Epithelial cell of proximal tubule (primary cell): ENCODE data around the gene RBM47. TPM values are rescaled to one million over a fixed set of nuclear protein-coding genes. Genes with fewer than 3 reads are reported as not detected.
"Not testable (repeated sequence)": the region's sequence is repeated elsewhere in the genome, so short reads cannot be mapped to it uniquely, and the experiment has no call there.

ENCODE experiments used
- DNase-seq: peaks from one replicate; pipeline ENCODE4 v3.0.0-alpha.2; 2011; ENCODE audit warnings: low read depth
- H3K4me3 ChIP-seq: 2 replicates; pipeline ENCODE4 v1.5.1; 2011; ENCODE audit warnings: low read depth, mild to moderate bottlenecking, low read length
- CTCF ChIP-seq: conservative IDR thresholded peaks from 2 replicates; pipeline ENCODE4 v1.5.1; 2012; ENCODE audit warnings: low read depth, mild to moderate bottlenecking, low read length
- total RNA-seq: library from RNA; depleted of rRNA; stranded (reverse); fragments of >200 nt; gene quantifications from 2 replicates; pipeline ENCODE4 v1.2.3, GENCODE V29; 2015

The RBM47 gene
- total RNA-seq, 1 donor from 2014 or later: 42.9 TPM

GRCh38 chr4:40395908-40396793 lies 233.5 kb downstream of the RBM47 start:
- H3K4me3 ChIP-seq: peak overlapping the region; percentile 12
- DNase-seq: peak; percentile 88
- TF ChIP-seq CTCF: no peak

DNA sequence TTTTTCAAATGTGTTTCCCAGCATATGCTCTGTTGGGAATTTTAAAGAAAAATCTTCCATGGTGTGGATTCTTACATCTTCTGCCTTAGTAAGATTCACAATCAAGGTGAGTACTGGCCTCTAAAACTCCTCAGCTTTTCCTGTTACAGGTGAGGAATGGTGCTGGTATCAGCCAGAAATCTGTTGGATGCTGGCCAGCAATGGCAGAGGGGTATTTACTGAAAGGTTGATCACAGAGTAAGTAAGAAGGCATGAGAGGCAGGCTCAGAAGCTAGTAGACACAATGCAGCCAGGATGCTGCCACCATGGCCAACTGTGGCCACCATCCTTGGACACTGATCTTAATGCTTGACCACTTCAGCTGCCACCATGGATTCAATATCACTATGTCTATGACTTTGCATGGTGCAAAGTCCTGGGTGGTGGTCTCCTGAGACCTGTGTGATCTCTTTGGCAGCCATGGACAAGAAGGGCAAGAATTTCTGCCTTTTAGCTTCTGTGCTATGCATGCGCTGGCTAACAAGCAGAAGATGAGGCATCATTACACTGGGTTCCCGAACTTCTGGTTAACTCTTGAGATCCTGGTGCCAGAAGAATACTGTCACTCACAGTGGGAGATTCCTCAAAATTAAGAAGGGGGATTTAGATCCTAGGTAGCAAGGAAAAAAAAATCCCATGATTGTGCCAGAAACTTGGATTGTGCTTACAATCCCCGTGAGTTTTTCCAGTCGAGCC lies 234.3 kb downstream of the RBM47 start:
- DNase-seq: no peak
- no peak overlapping the region for H3K4me3 ChIP-seq
- TF ChIP-seq CTCF: no peak

DNA sequence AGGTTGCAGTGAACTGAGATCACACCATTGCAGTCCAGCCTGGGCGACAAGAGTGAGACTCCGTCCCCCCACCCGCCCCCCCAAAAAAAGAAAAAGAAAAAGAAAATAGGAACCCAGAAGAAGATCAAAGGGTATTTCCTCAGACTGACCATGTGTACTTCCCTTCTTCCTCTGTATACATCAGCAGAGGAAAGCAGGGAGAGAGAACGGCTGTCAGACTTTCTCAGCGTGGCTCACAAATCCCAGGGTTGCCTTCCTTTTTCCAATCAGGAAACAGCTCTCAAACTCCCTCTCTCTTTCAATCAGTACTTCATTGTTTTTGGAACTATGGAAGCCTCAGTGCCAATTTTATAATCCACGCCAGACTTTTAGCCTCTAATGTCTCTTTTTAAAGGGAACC lies 235.4 kb downstream of the RBM47 start:
- no peak for TF ChIP-seq CTCF
- no peak for DNase-seq
- no peak overlapping the region for H3K4me3 ChIP-seq

- DNase-seq, H3K4me3 ChIP-seq: not testable (repeated sequence)
These were observed 237.4 kb downstream of the RBM47 start for GRCh38 chr4:40392241-40392640.

DNA sequence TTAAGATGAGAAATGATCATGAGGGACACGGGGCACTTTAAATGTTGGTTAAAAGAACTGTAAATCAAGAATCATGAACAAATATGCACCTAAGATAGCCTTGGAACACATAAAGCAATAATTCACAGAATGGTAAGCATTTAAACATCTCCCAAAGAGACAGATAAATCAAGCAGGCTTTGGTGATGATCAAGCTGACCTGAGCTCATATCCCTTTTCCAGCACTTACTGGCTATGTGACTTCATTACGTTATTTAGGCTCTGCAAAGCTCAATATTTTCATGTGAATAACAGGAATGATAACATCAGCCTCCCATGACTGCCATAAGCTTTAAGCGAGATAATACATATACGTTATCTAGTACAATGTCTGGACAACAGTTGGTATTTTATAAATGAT lies 239.7 kb downstream of the RBM47 start:
- no peak for DNase-seq
- TF ChIP-seq CTCF: no peak
- no peak overlapping the region for H3K4me3 ChIP-seq

- no peak for DNase-seq
- H3K4me3 ChIP-seq: no peak overlapping the region
- TF ChIP-seq CTCF: no peak
These were observed 241.4 kb downstream of the RBM47 start for GRCh38 chr4:40388239-40388638.

- no peak for TF ChIP-seq CTCF
- DNase-seq: no peak
- no peak overlapping the region for H3K4me3 ChIP-seq
These were observed 249.0 kb downstream of the RBM47 start for GRCh38 chr4:40380647-40381046.
